Measurements from ENCODE around the gene HOXC10. TPM values are rescaled to one million over a fixed set of nuclear protein-coding genes. Genes with fewer than 3 reads are reported as not detected.

HOXC10 gene
- total RNA-seq, 1 experiment from 2014 or later: not detected

GRCh38 chr12:53963434-53964314 lies 21.3 kb upstream of the HOXC10 start:
- Mint-ChIP-seq H3K36me3 (no peaks in the 10 kb centered on the region), H3K9me3 (no peaks in the 10 kb centered on the region), H3K27me3 (ENCODE audit: low read depth) (peaks cover 100% of the 10 kb centered on the region), H3K4me1 (peaks cover 23% of the 10 kb centered on the region), H3K27ac (no peak overlapping the region), H3K4me3 (no peak overlapping the region)
- DNase-seq (ENCODE audit: low spot score) (no peak), ATAC-seq (no peak)
- ChIA-PET CTCF (interaction anchor here (1.0 to 1.5 kb wide), 3 partner anchors 11 to 206 kb away, joined by 3 to 4 read pairs (median 3); partner anchors contain the start of gene HOXC10), POLR2A (no interaction called here)
- no peak for TF ChIP-seq SOX15 (CRISPR knock-in tag; IDR thresholded peaks at IDR 0.05)
- TF ChIP-seq PRRX2 (CRISPR knock-in tag; IDR thresholded peaks at IDR 0.05): no peak
- no peak for TF ChIP-seq ATF2 (CRISPR knock-in tag; IDR thresholded peaks at IDR 0.05; ENCODE audit: borderline replicate concordance, low read depth)

- POLR2A ChIA-PET: no interaction called here
- no peaks in the 10 kb centered on the region for H3K9me3 Mint-ChIP-seq
- DNase-seq (ENCODE audit: low spot score): no peak
Observed at GRCh38 chr12:53964315-53964713, 20.6 kb upstream of the HOXC10 start.

More at GRCh38 chr12:53964315-53964713, 20.6 kb upstream of the HOXC10 start:
- no peaks in the 10 kb centered on the region for H3K36me3 Mint-ChIP-seq
- ATAC-seq: no peak
- H3K27ac Mint-ChIP-seq: no peak overlapping the region
- H3K4me1 Mint-ChIP-seq: peaks cover 23% of the 10 kb centered on the region
- CTCF ChIA-PET: no interaction called here
- peaks cover 100% of the 10 kb centered on the region for H3K27me3 Mint-ChIP-seq (ENCODE audit: low read depth)
- H3K4me3 Mint-ChIP-seq: no peak overlapping the region
- TF ChIP-seq, protein P1, sequence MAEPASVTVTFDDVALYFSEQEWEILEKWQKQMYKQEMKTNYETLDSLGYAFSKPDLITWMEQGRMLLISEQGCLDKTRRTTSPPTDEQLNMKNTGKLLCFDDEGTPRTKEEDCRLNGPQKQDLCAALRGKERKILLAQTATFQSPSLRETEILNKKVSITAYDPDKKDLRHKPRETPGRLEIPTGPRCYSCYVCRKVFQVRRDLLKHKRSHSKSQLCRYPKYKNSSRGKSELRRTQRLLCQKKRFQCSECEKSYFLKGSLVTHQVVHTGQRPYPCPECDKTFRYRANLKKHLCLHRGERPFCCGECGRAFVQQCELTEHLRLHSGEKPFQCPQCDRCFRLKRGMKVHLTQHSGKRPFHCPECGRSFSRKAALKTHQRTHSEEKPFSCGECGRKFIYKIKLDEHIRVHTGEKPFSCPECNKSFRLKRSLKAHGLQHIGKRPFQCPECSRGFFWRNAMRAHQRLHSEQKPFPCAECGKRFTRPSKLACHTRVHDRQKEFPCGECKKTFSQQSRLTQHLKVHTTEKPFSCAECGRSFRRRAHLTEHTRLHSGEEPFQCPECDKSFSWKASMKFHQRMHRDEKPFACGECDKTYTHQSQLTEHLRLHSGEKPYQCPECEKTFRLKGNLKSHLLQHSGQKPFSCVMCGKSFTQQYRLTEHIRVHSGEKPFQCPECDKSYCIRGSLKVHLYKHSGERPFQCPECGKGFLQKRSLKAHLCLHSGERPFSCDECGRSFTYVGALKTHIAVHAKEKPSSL (CRISPR knock-in tag; conservative IDR thresholded peaks at IDR 0.05): no peak
- TF ChIP-seq, protein P2, sequence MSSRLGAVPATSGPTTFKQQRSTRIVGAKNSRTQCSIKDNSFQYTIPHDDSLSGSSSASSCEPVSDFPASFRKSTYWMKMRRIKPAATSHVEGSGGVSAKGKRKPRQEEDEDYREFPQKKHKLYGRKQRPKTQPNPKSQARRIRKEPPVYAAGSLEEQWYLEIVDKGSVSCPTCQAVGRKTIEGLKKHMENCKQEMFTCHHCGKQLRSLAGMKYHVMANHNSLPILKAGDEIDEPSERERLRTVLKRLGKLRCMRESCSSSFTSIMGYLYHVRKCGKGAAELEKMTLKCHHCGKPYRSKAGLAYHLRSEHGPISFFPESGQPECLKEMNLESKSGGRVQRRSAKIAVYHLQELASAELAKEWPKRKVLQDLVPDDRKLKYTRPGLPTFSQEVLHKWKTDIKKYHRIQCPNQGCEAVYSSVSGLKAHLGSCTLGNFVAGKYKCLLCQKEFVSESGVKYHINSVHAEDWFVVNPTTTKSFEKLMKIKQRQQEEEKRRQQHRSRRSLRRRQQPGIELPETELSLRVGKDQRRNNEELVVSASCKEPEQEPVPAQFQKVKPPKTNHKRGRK (CRISPR knock-in tag; IDR thresholded peaks at IDR 0.05; ENCODE audit: borderline replicate concordance): no peak
- TF ChIP-seq ATF6 (CRISPR knock-in tag; IDR thresholded peaks at IDR 0.05) (no peak), MYBL2 (CRISPR knock-in tag; IDR thresholded peaks at IDR 0.05) (no peak)
- TF ChIP-seq, protein P3, sequence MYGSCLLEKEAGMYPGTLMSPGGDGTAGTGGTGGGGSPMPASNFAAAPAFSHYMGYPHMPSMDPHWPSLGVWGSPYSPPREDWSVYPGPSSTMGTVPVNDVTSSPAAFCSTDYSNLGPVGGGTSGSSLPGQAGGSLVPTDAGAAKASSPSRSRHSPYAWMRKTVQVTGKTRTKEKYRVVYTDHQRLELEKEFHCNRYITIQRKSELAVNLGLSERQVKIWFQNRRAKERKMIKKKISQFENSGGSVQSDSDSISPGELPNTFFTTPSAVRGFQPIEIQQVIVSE (CRISPR knock-in tag; IDR thresholded peaks at IDR 0.05; ENCODE audit: borderline replicate concordance): no peak
